Calu3 (cell line): Measurements from ENCODE around the gene SCAI. TPM values are rescaled to one million over a fixed set of nuclear protein-coding genes. Genes with fewer than 3 reads are reported as not detected.
A peak's percentile ranks its signal among the peaks of the same experiment; 100 is the strongest.

Experiments
- BruUV-seq: library from RNA; stranded (reverse); fragments of 400-500 nt; replicated peaks from 2 replicates; lab custom pipeline; 2021; lab: Mats Ljungman, UMichigan
- CTCF ChIA-PET: fragments of 300-600 bp; sonication (Branson Sonifier 250); formaldehyde crosslinking; loops from one replicate; lab custom pipeline; 2022; ENCODE audit warnings: antibody characterized with exemption; lab: Charles Lee
- DNase-seq: peaks from one replicate; pipeline ENCODE4 v3.0.0; 2022
- H3K27ac Mint-ChIP-seq: one replicate; pipeline ENCODE4 v1.8.0; 2022; ENCODE audit warnings: mixed read lengths; ENCODE audit not compliant: unreplicated experiment
- H3K27me3 Mint-ChIP-seq: one replicate; pipeline ENCODE4 v1.8.0; 2022; ENCODE audit warnings: mixed read lengths; ENCODE audit not compliant: unreplicated experiment
- H3K36me3 Mint-ChIP-seq: one replicate; pipeline ENCODE4 v1.8.0; 2022; ENCODE audit warnings: mild to moderate bottlenecking, moderate library complexity, mixed read lengths; ENCODE audit not compliant: insufficient read depth, unreplicated experiment
- H3K4me1 Mint-ChIP-seq: one replicate; pipeline ENCODE4 v1.8.0; 2022; ENCODE audit warnings: mild to moderate bottlenecking, low read depth, mixed read lengths; ENCODE audit not compliant: unreplicated experiment
- H3K4me3 Mint-ChIP-seq: one replicate; pipeline ENCODE4 v1.8.0; 2022; ENCODE audit warnings: mild to moderate bottlenecking, low read depth, moderate library complexity, mixed read lengths; ENCODE audit not compliant: unreplicated experiment
- H3K9me3 Mint-ChIP-seq: one replicate; pipeline ENCODE4 v1.8.0; 2022; ENCODE audit warnings: low read depth, mixed read lengths; ENCODE audit not compliant: unreplicated experiment
- intact Hi-C: fragments of 100-400 bp; cut with micrococcal nuclease; formaldehyde crosslinking; loops from one replicate; pipeline ENCODE4 v1.10.0; 2022; ENCODE audit not compliant: unreplicated experiment
- total RNA-seq: library from RNA; stranded (reverse); gene quantifications from 2 replicates; pipeline ENCODE4 v1.2.3, GENCODE V29; 2022
- TF ChIP-seq, protein P1 (sequence below): fragments of 200-600 bp; IDR thresholded peaks from one replicate; pipeline ENCODE4 v1.8.0; 2022; ENCODE audit warnings: antibody characterized with exemption; ENCODE audit not compliant: unreplicated experiment

The SCAI gene
- total RNA-seq, 1 experiment from 2014 or later = 6.4 TPM

- Mint-ChIP-seq H3K36me3 (peaks cover 5% of the 10 kb centered on the region), H3K27ac (no peak overlapping the region)
Measured at GRCh38 chr9:124906966-124907365, 236.4 kb downstream of the SCAI start.

DNA sequence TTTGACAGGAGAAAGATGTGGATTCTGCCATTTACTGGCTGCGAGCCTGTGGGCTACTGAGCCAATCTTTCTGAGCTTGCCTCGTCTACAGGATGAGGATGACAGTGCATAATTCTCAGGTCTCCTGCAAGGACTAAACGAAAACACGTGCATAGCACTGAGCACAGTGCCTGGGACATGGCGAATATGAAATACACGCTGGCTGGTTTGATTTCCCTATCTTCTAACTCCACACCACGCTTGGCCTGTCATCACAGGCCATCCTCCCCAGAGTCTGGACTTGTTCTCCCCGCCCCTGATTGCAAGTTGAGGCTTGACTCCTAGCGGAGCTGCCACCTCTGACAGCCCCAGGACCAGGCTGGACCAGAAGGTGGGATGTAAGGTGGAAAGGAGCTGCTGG, 243.5 kb downstream of the SCAI start:
- peaks cover 3% of the 10 kb centered on the region for H3K36me3 Mint-ChIP-seq
- TF ChIP-seq, protein P1, sequence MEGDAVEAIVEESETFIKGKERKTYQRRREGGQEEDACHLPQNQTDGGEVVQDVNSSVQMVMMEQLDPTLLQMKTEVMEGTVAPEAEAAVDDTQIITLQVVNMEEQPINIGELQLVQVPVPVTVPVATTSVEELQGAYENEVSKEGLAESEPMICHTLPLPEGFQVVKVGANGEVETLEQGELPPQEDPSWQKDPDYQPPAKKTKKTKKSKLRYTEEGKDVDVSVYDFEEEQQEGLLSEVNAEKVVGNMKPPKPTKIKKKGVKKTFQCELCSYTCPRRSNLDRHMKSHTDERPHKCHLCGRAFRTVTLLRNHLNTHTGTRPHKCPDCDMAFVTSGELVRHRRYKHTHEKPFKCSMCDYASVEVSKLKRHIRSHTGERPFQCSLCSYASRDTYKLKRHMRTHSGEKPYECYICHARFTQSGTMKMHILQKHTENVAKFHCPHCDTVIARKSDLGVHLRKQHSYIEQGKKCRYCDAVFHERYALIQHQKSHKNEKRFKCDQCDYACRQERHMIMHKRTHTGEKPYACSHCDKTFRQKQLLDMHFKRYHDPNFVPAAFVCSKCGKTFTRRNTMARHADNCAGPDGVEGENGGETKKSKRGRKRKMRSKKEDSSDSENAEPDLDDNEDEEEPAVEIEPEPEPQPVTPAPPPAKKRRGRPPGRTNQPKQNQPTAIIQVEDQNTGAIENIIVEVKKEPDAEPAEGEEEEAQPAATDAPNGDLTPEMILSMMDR = no peak
- no peak overlapping the region for H3K4me3 Mint-ChIP-seq
- no TSS peak for BruUV-seq
- H3K27me3 Mint-ChIP-seq = no peaks in the 10 kb centered on the region
- intact Hi-C loops = no loop called here
- CTCF ChIA-PET = no interaction called here
- peaks cover 3% of the 10 kb centered on the region for H3K4me1 Mint-ChIP-seq
- H3K9me3 Mint-ChIP-seq = no peaks in the 10 kb centered on the region
- H3K27ac Mint-ChIP-seq = no peak overlapping the region
- no peak for DNase-seq

More at GRCh38 chr9:124906966-124907365, 236.4 kb downstream of the SCAI start:
- no TSS peak for BruUV-seq
- H3K9me3 Mint-ChIP-seq = no peaks in the 10 kb centered on the region
- no peaks in the 10 kb centered on the region for H3K27me3 Mint-ChIP-seq
- DNase-seq = no peak
- CTCF ChIA-PET = no interaction called here
- H3K4me1 Mint-ChIP-seq = no peaks in the 10 kb centered on the region
- intact Hi-C loops = no loop called here
- TF ChIP-seq, protein P1 = no peak
- H3K4me3 Mint-ChIP-seq = no peak overlapping the region

- BruUV-seq = no TSS peak
- intact Hi-C loops = no loop called here
- CTCF ChIA-PET = no interaction called here
- H3K36me3 Mint-ChIP-seq = peaks cover 9% of the 10 kb centered on the region
- no peak overlapping the region for H3K27ac Mint-ChIP-seq
- no peaks in the 10 kb centered on the region for H3K27me3 Mint-ChIP-seq
- peak; percentile 2 for DNase-seq
- H3K9me3 Mint-ChIP-seq = no peaks in the 10 kb centered on the region
- H3K4me1 Mint-ChIP-seq = peaks cover 6% of the 10 kb centered on the region
- TF ChIP-seq, protein P1 = no peak
- no peak overlapping the region for H3K4me3 Mint-ChIP-seq
Measured at GRCh38 chr9:124897570-124898460, 245.5 kb downstream of the SCAI start.

GRCh38 chr9:124894741-124895170, 248.6 kb downstream of the SCAI start:
- no peaks in the 10 kb centered on the region for H3K9me3 Mint-ChIP-seq
- BruUV-seq = no TSS peak
- peaks cover 6% of the 10 kb centered on the region for H3K4me1 Mint-ChIP-seq
- peaks cover 19% of the 10 kb centered on the region for H3K36me3 Mint-ChIP-seq
- no peak for DNase-seq
- CTCF ChIA-PET = no interaction called here
- no peak overlapping the region for H3K27ac Mint-ChIP-seq
- intact Hi-C loops = loop anchor here (1.0 kb wide), 1 partner anchor 24 kb away; no protein-coding TSS in a partner anchor
- no peak overlapping the region for H3K4me3 Mint-ChIP-seq
- TF ChIP-seq, protein P1 = no peak
- no peaks in the 10 kb centered on the region for H3K27me3 Mint-ChIP-seq
